Measurements from ENCODE around the gene NRP1.

NRP1 gene

GRCh38 chr10:33327751-33328150 lies 6.7 kb downstream of the NRP1 start:
- ATAC-seq (replicated peaks) (no peak), DNase-seq (no peak)
- Mint-ChIP-seq H3K27ac (no peak overlapping the region), H3K27me3 (peaks cover 61 to 70% of the 10 kb centered on the region in 2 donors), H3K9me3 (no peaks in the 10 kb centered on the region), H3K4me1 (ENCODE audit: low read depth in 2 of 2) (no peaks in the 10 kb centered on the region), H3K4me3 (no peak overlapping the region), H3K36me3 (ENCODE audit: insufficient read depth) (no peaks in the 10 kb centered on the region)

GRCh38 chr10:33326933-33327332 lies 7.5 kb downstream of the NRP1 start:
- no peak overlapping the region for H3K27ac Mint-ChIP-seq
- H3K27me3 Mint-ChIP-seq, result peaks cover 55 to 63% of the 10 kb centered on the region in 2 donors
- no peak for DNase-seq
- ATAC-seq (replicated peaks), result no peak
- no peaks in the 10 kb centered on the region for H3K4me1 Mint-ChIP-seq (ENCODE audit: low read depth in 2 of 2)
- H3K9me3 Mint-ChIP-seq, result no peaks in the 10 kb centered on the region
- no peak overlapping the region for H3K4me3 Mint-ChIP-seq
- H3K36me3 Mint-ChIP-seq (ENCODE audit: insufficient read depth), result no peaks in the 10 kb centered on the region

GRCh38 chr10:33325929-33326328 lies 8.5 kb downstream of the NRP1 start:
- H3K27ac Mint-ChIP-seq, result no peak overlapping the region
- H3K27me3 Mint-ChIP-seq, result peaks cover 52 to 60% of the 10 kb centered on the region in 2 donors
- no peaks in the 10 kb centered on the region for H3K36me3 Mint-ChIP-seq (ENCODE audit: insufficient read depth)
- no peaks in the 10 kb centered on the region for H3K9me3 Mint-ChIP-seq
- DNase-seq (no peak), ATAC-seq (replicated peaks) (no peak)
- H3K4me1 Mint-ChIP-seq (ENCODE audit: low read depth in 2 of 2), result no peaks in the 10 kb centered on the region
- H3K4me3 Mint-ChIP-seq, result no peak overlapping the region

- ATAC-seq (replicated peaks) (no peak), DNase-seq (no peak)
- Mint-ChIP-seq H3K4me1 (ENCODE audit: low read depth in 2 of 2) (no peaks in the 10 kb centered on the region), H3K36me3 (ENCODE audit: insufficient read depth) (no peaks in the 10 kb centered on the region), H3K4me3 (no peak overlapping the region), H3K27ac (no peak overlapping the region), H3K27me3 (peaks cover 34 to 48% of the 10 kb centered on the region in 2 donors), H3K9me3 (no peaks in the 10 kb centered on the region)
Measured at GRCh38 chr10:33323721-33324120, 10.7 kb downstream of the NRP1 start.

GRCh38 chr10:33321516-33321915 lies 13.0 kb downstream of the NRP1 start:
- DNase-seq (no peak), ATAC-seq (replicated peaks) (no peak)
- no peaks in the 10 kb centered on the region for H3K4me1 Mint-ChIP-seq (ENCODE audit: low read depth in 2 of 2)
- no peaks in the 10 kb centered on the region for H3K36me3 Mint-ChIP-seq (ENCODE audit: insufficient read depth)
- H3K9me3 Mint-ChIP-seq, result no peaks in the 10 kb centered on the region
- H3K27ac Mint-ChIP-seq, result no peak overlapping the region
- H3K27me3 Mint-ChIP-seq, result peaks cover 20 to 32% of the 10 kb centered on the region in 2 donors
- no peak overlapping the region for H3K4me3 Mint-ChIP-seq

- H3K4me3 Mint-ChIP-seq, result no peak overlapping the region
- H3K9me3 Mint-ChIP-seq, result no peaks in the 10 kb centered on the region
- ATAC-seq (replicated peaks), result no peak
- H3K36me3 Mint-ChIP-seq (ENCODE audit: insufficient read depth), result no peaks in the 10 kb centered on the region
- DNase-seq, result no peak
- H3K27me3 Mint-ChIP-seq, result peaks cover 13 to 40% of the 10 kb centered on the region in 2 donors
- no peaks in the 10 kb centered on the region for H3K4me1 Mint-ChIP-seq (ENCODE audit: low read depth in 2 of 2)
- no peak overlapping the region for H3K27ac Mint-ChIP-seq
Measured at GRCh38 chr10:33320288-33320687, 14.2 kb downstream of the NRP1 start.

- no peaks in the 10 kb centered on the region for H3K9me3 Mint-ChIP-seq
- no peaks in the 10 kb centered on the region for H3K4me1 Mint-ChIP-seq (ENCODE audit: low read depth in 2 of 2)
- no peak overlapping the region for H3K27ac Mint-ChIP-seq
- H3K4me3 Mint-ChIP-seq, result no peak overlapping the region
- ATAC-seq (replicated peaks) (no peak), DNase-seq (no peak)
- H3K27me3 Mint-ChIP-seq, result peaks cover 21 to 30% of the 10 kb centered on the region in 2 donors
- no peaks in the 10 kb centered on the region for H3K36me3 Mint-ChIP-seq (ENCODE audit: insufficient read depth)
Measured at GRCh38 chr10:33315891-33316290, 18.6 kb downstream of the NRP1 start.

DNA sequence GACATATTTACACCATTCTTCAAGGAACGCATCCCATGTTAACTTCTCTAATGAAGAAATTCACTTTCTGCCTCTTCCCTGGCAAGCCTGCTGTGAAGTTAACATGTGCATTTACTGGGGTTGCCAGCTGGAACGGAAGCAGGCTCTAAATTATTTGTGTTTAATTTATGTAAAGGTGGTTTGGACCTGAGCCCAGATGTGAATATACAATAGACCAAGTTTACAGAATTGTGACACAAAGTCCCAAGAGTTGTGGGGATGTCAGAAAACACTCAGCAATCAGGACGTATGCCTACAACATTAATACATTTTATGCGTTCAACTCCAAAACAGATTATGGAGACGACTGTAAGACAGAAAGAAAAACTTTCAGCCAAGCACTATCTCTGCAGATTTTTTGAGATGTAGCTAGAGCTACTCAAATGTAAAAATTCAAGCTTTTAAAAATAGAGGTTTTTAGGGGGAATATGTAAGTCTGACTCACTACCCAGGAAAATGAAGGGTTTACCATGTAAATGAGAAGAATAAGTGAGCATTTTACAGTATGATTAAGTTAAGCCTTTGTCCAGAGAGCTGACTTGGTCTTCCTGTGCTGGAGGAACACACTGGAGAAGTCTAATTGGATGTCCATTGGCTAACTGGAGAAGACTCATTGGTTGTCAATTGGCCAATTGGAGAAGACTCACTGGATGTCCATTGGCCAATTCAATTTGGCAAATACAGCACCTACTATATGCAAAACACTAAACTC lies 19.5 kb downstream of the NRP1 start:
- ATAC-seq (replicated peaks) (no peak), DNase-seq (no peak)
- Mint-ChIP-seq H3K36me3 (ENCODE audit: insufficient read depth) (no peaks in the 10 kb centered on the region), H3K9me3 (no peaks in the 10 kb centered on the region), H3K4me3 (no peak overlapping the region), H3K27ac (no peak overlapping the region), H3K4me1 (ENCODE audit: low read depth in 2 of 2) (no peaks in the 10 kb centered on the region), H3K27me3 (peaks cover 28 to 31% of the 10 kb centered on the region in 2 donors)

DNA sequence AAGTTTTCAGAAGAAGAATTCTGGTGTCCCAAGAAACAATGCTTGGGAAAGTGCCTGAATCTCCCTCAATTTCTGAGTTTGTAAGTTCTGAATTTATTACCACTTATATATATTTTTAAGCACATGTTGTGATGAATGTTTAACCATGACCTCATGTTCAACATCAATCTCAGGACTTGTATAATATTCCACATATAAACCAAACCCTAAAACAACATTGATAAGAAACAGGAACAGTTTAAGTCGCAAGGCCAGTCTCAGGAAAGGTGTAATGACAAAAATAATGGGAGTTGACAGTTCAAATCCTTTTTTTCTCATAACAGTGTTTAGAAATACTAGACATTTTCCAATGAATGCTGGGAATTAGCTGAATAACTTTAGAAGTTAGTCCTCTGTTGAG lies 22.8 kb downstream of the NRP1 start:
- H3K27ac Mint-ChIP-seq, result no peak overlapping the region

DNA sequence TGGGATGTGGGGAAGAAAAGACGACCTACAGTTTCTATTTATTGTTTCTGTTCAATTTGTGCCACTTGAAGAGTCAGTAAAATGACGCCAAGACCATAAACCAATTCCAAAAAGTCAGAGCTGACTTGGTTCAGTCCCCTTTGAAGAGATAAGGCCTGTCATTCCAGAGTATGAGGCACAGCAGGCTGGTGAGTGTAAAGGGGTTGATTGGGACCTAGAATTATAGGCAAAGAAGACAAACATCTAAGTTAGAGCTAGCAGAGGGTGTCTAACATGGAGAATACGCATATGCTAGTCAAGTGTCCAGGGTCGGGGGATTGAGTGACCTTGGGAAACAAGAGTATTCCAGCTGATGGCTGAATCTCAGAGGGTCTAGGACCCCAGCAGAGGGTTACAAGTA lies 23.6 kb downstream of the NRP1 start:
- Mint-ChIP-seq H3K27me3 (peaks cover 28 to 38% of the 10 kb centered on the region in 2 donors), H3K9me3 (no peaks in the 10 kb centered on the region), H3K4me1 (ENCODE audit: low read depth in 2 of 2) (peaks cover 0 to 4% of the 10 kb centered on the region in 2 donors), H3K36me3 (ENCODE audit: insufficient read depth) (no peaks in the 10 kb centered on the region), H3K27ac (no peak overlapping the region), H3K4me3 (no peak overlapping the region)
- no peak for ATAC-seq (replicated peaks)
- DNase-seq, result no peak

More for the DNA sequence above, 22.8 kb downstream of the NRP1 start:
- no peaks in the 10 kb centered on the region for H3K36me3 Mint-ChIP-seq (ENCODE audit: insufficient read depth)
- DNase-seq, result no peak
- no peak overlapping the region for H3K4me3 Mint-ChIP-seq
- no peak for ATAC-seq (replicated peaks)
- peaks cover 0 to 4% of the 10 kb centered on the region in 2 donors for H3K4me1 Mint-ChIP-seq (ENCODE audit: low read depth in 2 of 2)
- no peaks in the 10 kb centered on the region for H3K9me3 Mint-ChIP-seq
- peaks cover 28 to 40% of the 10 kb centered on the region in 2 donors for H3K27me3 Mint-ChIP-seq

DNA sequence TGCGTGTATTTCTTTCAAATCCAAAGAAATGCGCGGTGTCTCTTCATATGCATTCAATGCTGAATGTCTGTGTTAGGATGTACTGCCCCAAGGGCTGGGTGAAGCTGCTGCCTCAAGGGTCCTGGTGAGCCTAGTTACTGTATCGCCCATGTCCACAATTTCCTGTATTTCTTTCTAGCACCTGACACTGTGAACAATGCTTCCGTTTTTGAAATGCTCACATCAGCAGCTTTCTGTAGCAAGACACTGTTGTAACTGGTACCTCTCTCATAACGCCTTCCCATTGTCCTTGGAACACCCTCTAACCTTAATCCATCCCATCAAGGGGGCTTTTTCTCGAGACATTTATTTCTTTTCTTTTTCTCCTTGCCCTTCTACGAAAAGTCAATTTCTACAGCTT lies 25.1 kb downstream of the NRP1 start:
- Mint-ChIP-seq H3K36me3 (ENCODE audit: insufficient read depth) (no peaks in the 10 kb centered on the region), H3K9me3 (no peaks in the 10 kb centered on the region), H3K4me1 (ENCODE audit: low read depth in 2 of 2) (peaks cover 0 to 4% of the 10 kb centered on the region in 2 donors), H3K4me3 (no peak overlapping the region), H3K27me3 (peaks cover 14 to 30% of the 10 kb centered on the region in 2 donors), H3K27ac (no peak overlapping the region)
- ATAC-seq (replicated peaks) (no peak), DNase-seq (no peak)

DNA sequence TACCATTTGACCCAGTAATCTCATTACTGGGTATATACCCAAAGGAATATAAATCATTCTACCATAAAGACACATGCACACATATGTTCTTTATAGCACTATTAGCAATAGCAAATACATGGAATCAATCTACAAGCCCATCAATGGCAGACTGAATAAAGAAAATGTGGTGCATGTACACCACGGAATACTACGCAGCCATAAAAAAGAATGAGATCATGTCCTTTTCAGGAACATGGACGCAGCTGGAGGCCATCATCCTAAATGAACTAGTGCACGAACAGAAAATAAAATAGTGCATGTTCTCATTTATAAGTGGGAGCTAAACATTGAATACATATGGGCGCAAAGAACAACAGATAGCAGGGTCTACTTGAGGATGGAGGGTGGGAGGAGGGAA lies 26.6 kb downstream of the NRP1 start:
- DNase-seq, result no peak
- H3K9me3 Mint-ChIP-seq, result no peaks in the 10 kb centered on the region
- H3K27me3 Mint-ChIP-seq, result peaks cover 11 to 23% of the 10 kb centered on the region in 2 donors
- H3K4me1 Mint-ChIP-seq (ENCODE audit: low read depth in 2 of 2), result peaks cover 0 to 4% of the 10 kb centered on the region in 2 donors
- no peak overlapping the region for H3K27ac Mint-ChIP-seq
- H3K36me3 Mint-ChIP-seq (ENCODE audit: insufficient read depth), result no peaks in the 10 kb centered on the region
- no peak overlapping the region for H3K4me3 Mint-ChIP-seq
- ATAC-seq (replicated peaks), result no peak

DNA sequence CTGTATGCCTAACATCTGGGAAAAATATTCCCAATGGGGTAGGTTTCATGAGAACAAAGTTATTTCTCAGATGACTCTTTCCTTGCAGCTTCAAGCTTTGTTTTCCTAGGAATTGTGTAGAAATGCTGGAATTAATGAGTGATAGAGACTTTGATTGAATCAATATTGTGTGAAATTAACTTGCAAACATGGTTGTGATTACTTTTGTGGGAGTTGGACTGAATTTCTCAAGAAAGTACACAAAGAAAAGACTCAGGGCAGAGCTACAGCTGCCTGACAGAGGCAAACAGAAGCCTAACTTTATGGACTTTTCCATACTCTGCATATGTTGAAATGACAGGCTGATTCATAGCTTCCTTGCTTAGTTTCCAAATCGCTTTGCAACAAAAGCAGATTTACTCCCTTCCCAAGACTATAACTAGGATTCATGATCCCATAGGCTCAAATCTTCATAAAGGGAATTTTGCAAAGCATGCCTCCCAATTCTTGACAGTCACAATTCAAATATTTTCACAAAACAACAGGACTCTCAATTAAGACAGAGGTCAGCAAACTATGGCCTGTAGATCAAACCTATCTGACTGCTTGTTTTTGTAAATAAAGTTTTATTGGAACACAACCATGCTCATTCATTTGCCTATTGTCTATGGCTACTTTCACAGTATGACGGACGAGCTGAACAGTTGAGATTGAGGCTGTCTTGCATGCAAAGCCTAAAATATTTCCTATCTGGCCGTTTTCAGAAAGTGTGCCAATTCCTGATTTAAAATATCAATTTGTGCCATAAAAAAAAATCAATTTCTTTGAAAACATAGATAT lies 27.6 kb downstream of the NRP1 start:
- peaks cover 20 to 23% of the 10 kb centered on the region in 2 donors for H3K27me3 Mint-ChIP-seq
- no peak for DNase-seq
- H3K9me3 Mint-ChIP-seq, result no peaks in the 10 kb centered on the region

DNA sequence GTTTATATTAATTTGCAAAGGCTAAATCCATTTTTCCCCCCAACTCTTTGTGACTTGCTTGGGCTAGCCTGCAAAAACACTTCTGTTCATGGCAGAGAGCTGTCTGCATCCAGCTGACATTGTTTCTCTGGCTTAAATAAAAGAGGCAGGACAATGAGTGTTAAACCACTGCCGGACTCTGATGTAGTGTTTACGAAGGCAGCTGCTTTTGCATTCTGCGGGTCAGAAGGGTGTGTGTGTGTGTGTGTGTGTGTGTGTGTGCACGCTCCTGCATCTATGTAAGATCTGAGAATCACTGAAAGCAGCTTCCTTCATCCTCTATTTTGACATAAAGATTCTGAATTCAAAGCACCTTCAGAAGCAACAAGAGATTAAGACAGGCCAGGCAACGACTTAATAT lies 28.3 kb downstream of the NRP1 start:
- H3K36me3 Mint-ChIP-seq (ENCODE audit: insufficient read depth), result no peaks in the 10 kb centered on the region
- peaks cover 20 to 25% of the 10 kb centered on the region in 2 donors for H3K27me3 Mint-ChIP-seq
- H3K9me3 Mint-ChIP-seq, result no peaks in the 10 kb centered on the region
- ATAC-seq (replicated peaks), result no peak
- no peak for DNase-seq
- no peak overlapping the region for H3K27ac Mint-ChIP-seq
- peaks cover 0 to 4% of the 10 kb centered on the region in 2 donors for H3K4me1 Mint-ChIP-seq (ENCODE audit: low read depth in 2 of 2)
- no peak overlapping the region for H3K4me3 Mint-ChIP-seq

More for the DNA sequence above, 27.6 kb downstream of the NRP1 start:
- Mint-ChIP-seq H3K4me1 (ENCODE audit: low read depth in 2 of 2) (peaks cover 0 to 4% of the 10 kb centered on the region in 2 donors), H3K4me3 (no peak overlapping the region), H3K36me3 (ENCODE audit: insufficient read depth) (no peaks in the 10 kb centered on the region), H3K27ac (no peak overlapping the region)
- ATAC-seq (replicated peaks), result no peak

Data from effector memory CD8-positive, alpha-beta T cell (primary cell).